Activated CD4-positive, alpha-beta T cell treated with anti-CD3 and anti-CD28 coated beads for 36 hours (primary cell): ENCODE measurements around the gene PLD6. TPM values are rescaled to one million over a fixed set of nuclear protein-coding genes. Genes with fewer than 3 reads are reported as not detected.
"Not testable (repeated sequence)": the region's sequence is repeated elsewhere in the genome, so short reads cannot be mapped to it uniquely, and the experiment has no call there.

ENCODE experiments used
- ATAC-seq: fragments of 200-7000 bp; cut with Tn5 transposase; one replicate; pipeline ENCODE4 v1.10.0; 2021; ENCODE audit warnings: mild to moderate bottlenecking, moderate library complexity
- CTCF ChIA-PET: fragments of 350-600 bp; sonication (Branson Sonifier 250); formaldehyde crosslinking; loops from one replicate; lab custom pipeline; 2021; ENCODE audit warnings: antibody characterized with exemption; lab: Charles Lee
- POLR2A ChIA-PET: fragments of 350-600 bp; sonication (Branson Sonifier 250); formaldehyde crosslinking; loops from one replicate; lab custom pipeline; 2021; ENCODE audit warnings: antibody characterized with exemption, inconsistent platforms; lab: Charles Lee
- DNase-seq: peaks from one replicate; pipeline ENCODE4 v3.0.0-alpha.2; 2020
- H3K27ac Mint-ChIP-seq: one replicate; pipeline ENCODE4 v1.8.0; 2021; ENCODE audit warnings: mixed read lengths
- H3K27me3 Mint-ChIP-seq: one replicate; pipeline ENCODE4 v1.8.0; 2021; ENCODE audit warnings: mixed read lengths
- H3K36me3 Mint-ChIP-seq: one replicate; pipeline ENCODE4 v1.8.0; 2021; ENCODE audit warnings: low read depth, mixed read lengths
- H3K4me1 Mint-ChIP-seq: one replicate; pipeline ENCODE4 v1.8.0; 2021; ENCODE audit warnings: mixed read lengths
- H3K4me3 Mint-ChIP-seq: one replicate; pipeline ENCODE4 v1.8.0; 2021; ENCODE audit warnings: mild to moderate bottlenecking, moderate library complexity, mixed read lengths
- H3K9me3 Mint-ChIP-seq: one replicate; pipeline ENCODE4 v1.8.0; 2021; ENCODE audit warnings: low read depth, mixed read lengths
- intact Hi-C, 2 experiments: fragments of 100-400 bp; cut with DNase I in 1 of 2; cut with micrococcal nuclease in 1 of 2; formaldehyde crosslinking; loops; one replicate each; pipeline versions ENCODE4 v1.14.2 to v1.15.1; 2022 to 2024; cut with DNase I, micrococcal nuclease
- total RNA-seq, 2 experiments: library from RNA; stranded (reverse); gene quantifications; one replicate each; pipeline ENCODE4 v1.2.3, GENCODE V29; 2021

Gene PLD6
- total RNA-seq, 2 experiments from 2014 or later: 8.3 to 9.9 TPM

DNA sequence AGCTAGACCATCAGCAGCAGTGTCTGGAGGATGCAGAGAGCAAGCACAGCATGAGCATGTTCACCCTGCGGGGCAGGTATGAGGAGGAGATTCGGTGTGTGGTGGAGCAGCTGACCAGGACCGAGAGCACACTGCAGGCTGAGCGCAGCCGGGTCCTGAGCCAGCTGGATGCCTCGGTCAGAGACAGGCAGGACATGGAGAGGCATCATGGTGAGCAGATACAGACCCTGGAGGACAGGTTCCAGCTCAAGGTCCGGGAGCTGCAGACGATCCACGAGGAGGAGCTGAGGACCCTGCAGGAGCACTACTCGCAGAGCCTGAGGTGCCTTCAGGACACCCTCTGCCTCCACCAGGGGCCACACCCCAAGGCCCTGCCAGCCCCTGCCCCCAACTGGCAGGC lies 38.8 kb downstream of the PLD6 start:
- Mint-ChIP-seq H3K4me3 (no peak overlapping the region), H3K4me1 (peaks cover 32% of the 10 kb centered on the region), H3K27ac (no peak overlapping the region), H3K9me3 (no peaks in the 10 kb centered on the region), H3K36me3 (peaks cover 15% of the 10 kb centered on the region), H3K27me3 (no peaks in the 10 kb centered on the region)
- ChIA-PET CTCF (no interaction called here), POLR2A (no interaction called here)
- intact Hi-C loops: no loop called here
- ATAC-seq: no peak
- DNase-seq: no peak

DNA sequence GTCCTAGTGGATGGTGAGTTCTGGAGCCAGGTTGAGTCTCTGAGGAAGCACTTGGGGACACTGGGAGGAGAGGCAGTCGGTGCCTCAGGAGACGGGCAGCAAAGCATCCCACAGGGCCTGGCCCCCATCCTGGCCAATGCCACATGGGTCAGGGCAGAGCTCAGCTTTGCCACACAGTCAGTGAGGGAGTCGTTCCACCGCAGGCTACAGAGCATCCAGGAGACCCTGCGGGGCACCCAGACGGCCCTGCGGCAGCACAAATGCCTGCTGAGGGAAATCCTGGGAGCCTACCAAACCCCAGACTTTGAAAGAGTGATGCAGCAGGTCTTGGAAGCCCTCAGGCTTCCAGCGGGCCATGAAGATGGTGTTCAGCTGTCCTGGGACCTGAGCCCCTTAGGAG lies 39.7 kb downstream of the PLD6 start:
- H3K27ac Mint-ChIP-seq: no peak overlapping the region
- intact Hi-C loops: no loop called here
- peaks cover 16% of the 10 kb centered on the region for H3K36me3 Mint-ChIP-seq
- no peak for DNase-seq
- ChIA-PET CTCF (no interaction called here), POLR2A (no interaction called here)
- H3K9me3 Mint-ChIP-seq: no peaks in the 10 kb centered on the region
- no peak overlapping the region for H3K4me3 Mint-ChIP-seq
- no peak for ATAC-seq
- no peaks in the 10 kb centered on the region for H3K27me3 Mint-ChIP-seq
- H3K4me1 Mint-ChIP-seq: peaks cover 26% of the 10 kb centered on the region

DNA sequence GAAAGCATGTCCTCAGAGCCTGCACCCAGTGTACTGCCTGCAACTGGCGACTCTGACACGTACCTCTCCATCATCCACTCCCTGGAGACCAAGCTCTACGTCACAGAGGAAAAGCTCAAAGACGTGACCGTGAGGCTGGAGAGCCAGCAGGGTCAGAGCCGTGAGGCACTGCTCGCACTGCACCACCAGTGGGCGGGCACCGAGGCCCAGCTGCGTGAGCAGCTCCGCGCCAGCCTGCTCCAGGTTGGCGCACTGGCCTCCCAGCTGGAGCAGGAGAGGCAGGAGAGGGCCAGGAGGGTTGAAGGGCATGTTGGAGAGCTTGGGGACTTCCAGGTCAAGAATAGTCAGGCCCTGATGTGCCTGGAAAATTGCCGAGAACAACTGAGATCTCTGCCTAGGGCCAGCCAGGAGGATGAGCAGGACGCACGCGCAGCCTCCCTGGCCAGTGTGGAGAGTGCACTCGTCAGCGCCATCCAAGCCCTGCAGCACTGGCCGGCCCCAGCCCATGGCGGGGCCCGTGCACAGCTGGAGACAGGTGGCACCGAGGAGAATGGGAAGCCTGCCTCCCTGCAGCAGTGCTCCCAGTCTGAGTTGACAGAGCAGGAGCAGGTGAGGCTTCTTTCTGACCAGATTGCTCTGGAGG lies 40.3 kb downstream of the PLD6 start:
- Mint-ChIP-seq H3K9me3 (no peaks in the 10 kb centered on the region), H3K36me3 (peaks cover 15% of the 10 kb centered on the region), H3K27me3 (no peaks in the 10 kb centered on the region), H3K4me3 (no peak overlapping the region), H3K4me1 (peaks cover 19% of the 10 kb centered on the region), H3K27ac (no peak overlapping the region)
- POLR2A ChIA-PET: no interaction called here
- intact Hi-C loops: no loop called here
- CTCF ChIA-PET: interaction anchor here (0.5 kb wide), 1 partner anchor 351 kb away, joined by 3 read pairs; no protein-coding TSS in a partner anchor
- DNase-seq: no peak
- no peak for ATAC-seq

DNA sequence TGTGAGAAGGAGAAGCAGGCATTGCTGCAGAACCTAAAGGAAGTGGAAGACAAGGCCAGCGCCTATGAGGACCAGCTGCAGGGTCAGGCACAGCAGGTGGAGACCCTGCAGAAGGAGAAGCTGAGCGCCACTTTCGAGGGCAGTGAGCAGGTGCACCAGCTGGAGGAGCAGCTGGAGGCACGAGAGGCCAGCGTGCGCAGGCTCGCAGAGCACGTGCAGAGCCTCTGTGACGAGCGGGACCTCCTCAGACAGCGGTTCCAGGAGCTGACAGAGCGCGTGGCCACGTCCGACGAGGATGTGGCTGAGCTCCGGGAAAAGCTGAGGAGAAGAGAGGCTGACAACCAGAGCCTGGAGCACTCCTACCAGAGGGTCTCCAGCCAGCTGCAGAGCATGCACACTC lies 41.5 kb downstream of the PLD6 start:
- intact Hi-C loops: no loop called here
- POLR2A ChIA-PET: interaction anchor here (0.6 kb wide), 1 partner anchor 25 kb away, joined by 3 read pairs; no protein-coding TSS in a partner anchor
- DNase-seq (no peak), ATAC-seq (no peak)
- Mint-ChIP-seq H3K27ac (no peak overlapping the region), H3K27me3 (no peaks in the 10 kb centered on the region), H3K4me1 (peaks cover 11% of the 10 kb centered on the region), H3K4me3 (no peak overlapping the region), H3K36me3 (peaks cover 17% of the 10 kb centered on the region), H3K9me3 (no peaks in the 10 kb centered on the region)
- CTCF ChIA-PET: interaction anchor here (0.5 to 2.1 kb wide), 4 partner anchors 16 to 163 kb away, joined by 3 to 4 read pairs (median 3); no protein-coding TSS in a partner anchor

DNA sequence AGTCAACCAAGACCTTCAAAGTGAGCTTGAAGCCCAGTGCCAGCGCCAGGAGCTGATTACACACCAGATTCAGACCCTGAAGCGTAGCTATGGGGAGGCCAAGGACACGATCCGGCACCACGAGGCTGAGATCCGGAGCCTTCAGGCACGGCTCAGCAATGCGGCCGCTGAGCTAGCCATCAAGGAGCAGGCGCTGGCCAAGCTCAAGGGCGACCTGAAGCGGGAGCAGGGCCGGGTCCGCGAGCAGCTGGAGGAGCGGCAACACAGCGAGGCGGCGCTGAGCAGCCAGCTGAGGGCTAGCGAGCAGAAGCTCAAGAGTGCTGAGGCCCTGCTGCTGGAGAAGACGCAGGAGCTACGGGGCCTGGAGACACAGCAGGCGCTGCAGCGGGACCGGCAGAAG lies 42.0 kb downstream of the PLD6 start:
- ChIA-PET POLR2A (interaction anchor here (0.6 kb wide), 1 partner anchor 25 kb away, joined by 3 read pairs; no protein-coding TSS in a partner anchor), CTCF (interaction anchor here (0.5 to 2.1 kb wide), 7 partner anchors 8 to 163 kb away, joined by 3 to 4 read pairs (median 3); no protein-coding TSS in a partner anchor)
- ATAC-seq (no peak), DNase-seq (no peak)
- Mint-ChIP-seq H3K9me3 (no peaks in the 10 kb centered on the region), H3K4me3 (no peak overlapping the region), H3K27ac (no peak overlapping the region), H3K4me1 (peaks cover 9% of the 10 kb centered on the region), H3K36me3 (peaks cover 20% of the 10 kb centered on the region), H3K27me3 (no peaks in the 10 kb centered on the region)
- intact Hi-C loops: no loop called here

DNA sequence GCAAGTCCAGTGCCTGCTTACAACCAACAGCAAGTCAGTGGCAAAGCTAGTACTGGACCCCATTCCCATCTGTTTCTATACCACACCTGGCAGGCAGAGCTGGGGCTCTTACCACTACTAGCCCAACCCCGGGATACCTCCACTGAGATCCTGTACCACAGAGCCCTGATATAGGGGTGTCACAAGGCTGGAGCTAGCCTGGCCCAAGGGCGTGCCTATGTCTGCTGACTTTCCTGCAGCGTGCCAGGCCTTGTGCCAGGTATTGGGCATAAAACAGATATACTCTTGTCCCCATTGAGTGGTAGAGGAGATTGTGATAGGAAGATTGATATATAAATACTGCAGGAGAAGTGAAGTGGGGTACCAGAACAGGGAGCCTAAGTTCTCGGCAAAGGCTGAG lies 44.4 kb downstream of the PLD6 start:
- DNase-seq (no peak), ATAC-seq (no peak)
- ChIA-PET CTCF (no interaction called here), POLR2A (no interaction called here)
- Mint-ChIP-seq H3K4me1 (no peaks in the 10 kb centered on the region), H3K27ac (no peak overlapping the region), H3K9me3 (no peaks in the 10 kb centered on the region), H3K27me3 (no peaks in the 10 kb centered on the region), H3K4me3 (no peak overlapping the region), H3K36me3 (peaks cover 18% of the 10 kb centered on the region)
- intact Hi-C loops: no loop called here

DNA sequence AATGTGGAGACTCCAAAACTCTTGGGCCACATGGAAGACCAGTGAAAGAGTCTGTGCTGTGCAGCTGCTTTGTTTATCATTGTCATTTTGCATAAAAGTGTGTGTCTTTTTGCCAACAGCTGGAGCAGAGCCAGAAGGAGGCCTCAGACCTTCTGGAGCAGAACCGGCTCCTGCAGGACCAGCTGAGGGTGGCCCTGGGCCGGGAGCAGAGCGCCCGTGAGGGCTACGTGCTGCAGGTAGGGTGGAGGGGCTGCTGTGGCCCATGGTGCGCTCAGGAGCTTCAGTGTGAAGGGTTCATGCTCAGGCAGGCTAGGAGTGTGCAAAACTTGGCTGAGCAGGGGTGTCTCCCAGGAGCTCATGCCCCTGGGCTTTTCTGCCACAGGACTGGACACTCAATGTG lies 45.0 kb downstream of the PLD6 start:
- peaks cover 18% of the 10 kb centered on the region for H3K36me3 Mint-ChIP-seq

DNA sequence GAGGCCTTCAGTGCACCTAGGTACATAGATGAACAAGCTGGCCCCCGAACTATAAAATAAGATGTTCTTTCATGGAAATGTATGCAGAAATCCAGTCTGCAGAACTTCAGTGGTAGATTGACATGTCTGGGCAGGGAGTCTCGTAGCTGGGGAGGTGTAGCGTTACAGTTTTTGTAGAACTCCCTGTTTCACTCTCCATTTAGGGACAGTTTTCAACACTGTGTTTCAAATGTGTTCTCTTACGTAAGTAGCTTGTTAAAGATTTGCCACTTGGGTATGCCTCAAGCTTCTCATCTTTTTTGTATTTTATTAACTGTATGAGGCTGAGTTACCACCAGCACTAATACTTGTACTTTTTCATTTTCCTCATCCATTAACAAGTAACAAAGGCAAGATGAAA lies 46.6 kb downstream of the PLD6 start:
- Mint-ChIP-seq H3K27ac (no peak overlapping the region), H3K4me3 (no peak overlapping the region), H3K27me3 (no peaks in the 10 kb centered on the region), H3K9me3 (no peaks in the 10 kb centered on the region), H3K4me1 (peaks cover 10% of the 10 kb centered on the region), H3K36me3 (peaks cover 20% of the 10 kb centered on the region)
- no peak for DNase-seq
- ATAC-seq: no peak
- CTCF ChIA-PET: interaction anchor here (1.1 kb wide), 1 partner anchor 12 kb away, joined by 3 read pairs; no protein-coding TSS in a partner anchor
- POLR2A ChIA-PET: interaction anchor here (1.1 kb wide), 1 partner anchor 121 kb away, joined by 4 read pairs; no protein-coding TSS in a partner anchor
- intact Hi-C loops: no loop called here

More for the DNA sequence above, 45.0 kb downstream of the PLD6 start:
- Mint-ChIP-seq H3K4me1 (no peaks in the 10 kb centered on the region), H3K27me3 (no peaks in the 10 kb centered on the region), H3K27ac (no peak overlapping the region), H3K9me3 (no peaks in the 10 kb centered on the region), H3K4me3 (no peak overlapping the region)
- intact Hi-C loops: no loop called here
- POLR2A ChIA-PET: no interaction called here
- ATAC-seq (no peak), DNase-seq (no peak)
- CTCF ChIA-PET: interaction anchor here (1.2 kb wide), 1 partner anchor 20 kb away, joined by 4 read pairs; no protein-coding TSS in a partner anchor

DNA sequence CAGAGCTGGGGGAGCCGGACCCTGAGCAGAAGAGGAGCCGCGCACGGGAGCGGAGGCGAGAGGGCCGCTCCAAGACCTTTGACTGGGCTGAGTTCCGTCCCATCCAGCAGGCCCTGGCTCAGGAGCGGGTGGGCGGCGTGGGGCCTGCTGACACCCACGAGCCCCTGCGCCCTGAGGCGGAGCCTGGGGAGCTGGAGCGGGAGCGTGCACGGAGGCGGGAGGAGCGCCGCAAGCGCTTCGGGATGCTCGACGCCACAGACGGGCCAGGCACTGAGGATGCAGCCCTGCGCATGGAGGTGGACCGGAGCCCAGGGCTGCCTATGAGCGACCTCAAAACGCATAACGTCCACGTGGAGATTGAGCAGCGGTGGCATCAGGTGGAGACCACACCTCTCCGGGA lies 47.6 kb downstream of the PLD6 start:
- CTCF ChIA-PET, H3K4me3 Mint-ChIP-seq, DNase-seq, ATAC-seq, H3K9me3 Mint-ChIP-seq, intact Hi-C loops, H3K27me3 Mint-ChIP-seq, H3K27ac Mint-ChIP-seq: not testable (repeated sequence)
- Mint-ChIP-seq H3K36me3 (peaks cover 28% of the 10 kb centered on the region), H3K4me1 (peaks cover 21% of the 10 kb centered on the region)
- POLR2A ChIA-PET: interaction anchor here (1.6 kb wide), 1 partner anchor 108 kb away, joined by 4 read pairs; no protein-coding TSS in a partner anchor

DNA sequence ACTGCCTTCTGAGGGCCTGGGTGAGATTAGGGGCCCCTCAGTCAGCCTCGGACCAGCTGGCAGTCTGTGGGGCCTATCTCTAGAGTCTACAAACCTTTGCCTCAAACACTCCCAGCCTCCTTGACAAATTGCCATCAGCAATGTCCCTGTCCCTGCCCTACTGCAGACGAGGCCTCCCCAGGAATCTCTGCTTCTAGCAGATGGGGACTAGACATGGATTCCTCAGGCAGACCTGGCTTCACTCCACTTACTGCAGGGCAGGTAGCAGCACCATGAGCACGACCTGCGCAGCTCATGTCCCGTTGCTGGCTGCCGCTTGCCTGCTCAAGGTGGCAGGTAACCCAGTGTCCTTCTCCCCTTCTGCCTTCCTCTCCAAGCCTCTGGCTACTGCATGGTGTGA lies 49.1 kb downstream of the PLD6 start:
- ATAC-seq: no peak
- POLR2A ChIA-PET: interaction anchor here (1.6 kb wide), 1 partner anchor 109 kb away, joined by 4 read pairs; no protein-coding TSS in a partner anchor
- CTCF ChIA-PET: interaction anchor here (2.2 kb wide), 1 partner anchor 15 kb away, joined by 10 read pairs; no protein-coding TSS in a partner anchor

DNA sequence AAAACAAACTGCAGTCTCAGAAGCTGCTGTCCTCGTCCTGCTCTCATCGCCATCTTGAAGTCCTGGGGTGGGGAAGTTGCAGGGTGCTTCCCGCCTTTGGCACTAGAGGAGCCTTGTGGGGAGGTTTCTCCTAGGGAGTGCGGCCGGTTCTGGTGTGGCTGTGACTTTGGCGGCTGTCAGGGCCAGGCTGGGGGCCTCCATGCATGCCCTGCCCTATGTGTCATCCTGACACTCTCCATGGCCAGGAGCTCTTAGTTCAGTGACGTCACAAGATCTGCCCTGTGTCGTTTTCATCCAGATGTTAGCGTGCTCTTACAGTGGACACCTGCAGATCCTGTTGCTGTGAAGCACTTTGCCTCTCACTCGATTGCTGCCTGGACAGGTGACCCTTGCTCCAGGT lies 49.6 kb downstream of the PLD6 start:
- POLR2A ChIA-PET: no interaction called here

More for the DNA sequence above, 49.1 kb downstream of the PLD6 start:
- Mint-ChIP-seq H3K9me3 (no peaks in the 10 kb centered on the region), H3K4me3 (no peak overlapping the region), H3K4me1 (peaks cover 34% of the 10 kb centered on the region), H3K36me3 (peaks cover 40% of the 10 kb centered on the region), H3K27ac (no peak overlapping the region), H3K27me3 (no peaks in the 10 kb centered on the region)
- no peak for DNase-seq
- intact Hi-C loops: no loop called here

DNA sequence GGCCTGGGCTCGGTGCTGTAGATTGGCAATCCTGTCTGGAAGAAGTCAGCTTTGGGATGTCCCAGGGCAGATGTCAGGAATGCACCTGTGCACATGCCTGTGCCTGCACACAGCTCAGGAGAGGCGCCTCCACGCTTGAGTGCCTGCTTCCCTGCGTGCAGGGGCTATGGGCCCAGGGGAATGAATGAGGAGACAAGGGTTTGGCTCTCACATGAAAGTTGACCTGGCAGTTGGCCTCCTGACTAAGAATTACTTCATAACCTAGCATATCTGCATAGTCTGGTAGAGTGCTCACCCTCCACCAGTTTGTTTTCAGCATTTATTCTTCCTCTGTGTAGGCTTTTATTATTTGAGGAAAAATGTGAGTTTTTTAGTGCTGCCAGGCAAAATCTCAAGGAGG lies 50.0 kb downstream of the PLD6 start:
- no peak overlapping the region for H3K4me3 Mint-ChIP-seq
- intact Hi-C loops: no loop called here
- no peak overlapping the region for H3K27ac Mint-ChIP-seq
- ATAC-seq (no peak), DNase-seq (no peak)
- CTCF ChIA-PET: interaction anchor here (0.6 to 2.2 kb wide), 4 partner anchors 8 to 38 kb away, joined by 3 to 10 read pairs (median 4); no protein-coding TSS in a partner anchor
- peaks cover 43% of the 10 kb centered on the region for H3K4me1 Mint-ChIP-seq
- no peaks in the 10 kb centered on the region for H3K27me3 Mint-ChIP-seq
- no peaks in the 10 kb centered on the region for H3K9me3 Mint-ChIP-seq
- POLR2A ChIA-PET: no interaction called here
- peaks cover 42% of the 10 kb centered on the region for H3K36me3 Mint-ChIP-seq

More for the DNA sequence above, 49.6 kb downstream of the PLD6 start:
- H3K9me3 Mint-ChIP-seq: no peaks in the 10 kb centered on the region
- CTCF ChIA-PET: interaction anchor here (0.6 to 2.2 kb wide), 3 partner anchors 7 to 39 kb away, joined by 3 to 10 read pairs (median 4); no protein-coding TSS in a partner anchor
- no peak overlapping the region for H3K4me3 Mint-ChIP-seq
- intact Hi-C loops: no loop called here
- DNase-seq: no peak
- peaks cover 41% of the 10 kb centered on the region for H3K36me3 Mint-ChIP-seq
- peaks cover 39% of the 10 kb centered on the region for H3K4me1 Mint-ChIP-seq
- H3K27me3 Mint-ChIP-seq: no peaks in the 10 kb centered on the region
- no peak for ATAC-seq
- H3K27ac Mint-ChIP-seq: no peak overlapping the region
